GM18520 (cell line): Measurements from ENCODE around the gene ANXA2R.

ENCODE experiments used
- ATAC-seq: cut with Tn5 transposase; IDR thresholded peaks from one replicate; pipeline ENCODE4 v1.9.1; 2021; ENCODE audit not compliant: unreplicated experiment

Gene ANXA2R

GRCh38 chr5:43001748-43002147 lies 38.4 kb downstream of the ANXA2R start:
- no peak for ATAC-seq

GRCh38 chr5:43000914-43001313 lies 39.2 kb downstream of the ANXA2R start:
- ATAC-seq, result no peak

GRCh38 chr5:43000111-43000840 lies 39.8 kb downstream of the ANXA2R start:
- no peak for ATAC-seq

- ATAC-seq, result no peak
Measured at GRCh38 chr5:42995360-42995751, 44.8 kb downstream of the ANXA2R start.

GRCh38 chr5:42994555-42995359 lies 45.4 kb downstream of the ANXA2R start:
- peak; percentile 44 for ATAC-seq

- no peak for ATAC-seq
Measured at GRCh38 chr5:42994246-42994554, 45.9 kb downstream of the ANXA2R start.

GRCh38 chr5:42993516-42994245 lies 46.4 kb downstream of the ANXA2R start:
- ATAC-seq, result no peak

GRCh38 chr5:42992088-42992879 lies 47.8 kb downstream of the ANXA2R start:
- ATAC-seq, result peak; percentile 20

GRCh38 chr5:42991404-42992087 lies 48.6 kb downstream of the ANXA2R start:
- ATAC-seq, result peak; percentile 16

GRCh38 chr5:42990892-42991291 lies 49.2 kb downstream of the ANXA2R start:
- ATAC-seq, result no peak
